Fibroblast of skin of left quadriceps (primary cell): ENCODE results near the gene RPL7A.
"Not testable (repeated sequence)": the region's sequence is repeated elsewhere in the genome, so short reads cannot be mapped to it uniquely, and the experiment has no call there.

ENCODE experiments used
- DNase-seq, 2 experiments: peaks; one replicate each; pipeline ENCODE4 v3.0.0-alpha.2; 2013; ENCODE audit warnings: low read depth in 2 of 2

RPL7A gene

DNA sequence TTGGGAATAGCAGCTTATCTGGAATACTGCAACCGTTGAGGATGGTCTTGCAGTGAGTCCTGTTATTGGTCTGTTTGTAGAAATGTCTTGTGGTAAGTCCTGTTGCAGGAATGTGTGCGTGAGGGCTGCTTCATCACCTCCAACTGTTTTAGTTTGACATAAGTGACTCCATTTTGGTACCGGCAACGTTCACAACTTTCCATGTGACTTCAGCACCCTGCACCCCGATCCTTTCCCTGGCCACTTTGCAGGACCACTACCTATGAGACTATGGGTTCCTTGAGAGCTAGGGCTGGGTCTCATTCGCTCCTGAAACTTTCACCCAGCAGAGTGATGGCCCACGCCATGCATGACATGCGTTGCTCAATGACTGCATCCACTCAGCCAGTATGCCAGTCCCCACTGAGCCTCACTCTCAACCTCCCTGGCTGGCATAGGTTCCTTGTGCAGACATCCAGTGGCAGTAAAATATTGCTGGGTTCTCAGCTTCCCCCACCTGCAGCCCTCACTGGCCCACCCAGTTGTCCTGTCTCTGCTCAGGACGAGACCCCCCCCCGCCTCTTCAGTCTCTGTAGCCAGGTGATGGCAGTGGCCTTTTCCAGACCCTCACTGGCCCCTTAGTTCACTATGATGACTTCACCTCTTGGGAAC, 20.1 kb upstream of the RPL7A start:
- no peak for DNase-seq

DNA sequence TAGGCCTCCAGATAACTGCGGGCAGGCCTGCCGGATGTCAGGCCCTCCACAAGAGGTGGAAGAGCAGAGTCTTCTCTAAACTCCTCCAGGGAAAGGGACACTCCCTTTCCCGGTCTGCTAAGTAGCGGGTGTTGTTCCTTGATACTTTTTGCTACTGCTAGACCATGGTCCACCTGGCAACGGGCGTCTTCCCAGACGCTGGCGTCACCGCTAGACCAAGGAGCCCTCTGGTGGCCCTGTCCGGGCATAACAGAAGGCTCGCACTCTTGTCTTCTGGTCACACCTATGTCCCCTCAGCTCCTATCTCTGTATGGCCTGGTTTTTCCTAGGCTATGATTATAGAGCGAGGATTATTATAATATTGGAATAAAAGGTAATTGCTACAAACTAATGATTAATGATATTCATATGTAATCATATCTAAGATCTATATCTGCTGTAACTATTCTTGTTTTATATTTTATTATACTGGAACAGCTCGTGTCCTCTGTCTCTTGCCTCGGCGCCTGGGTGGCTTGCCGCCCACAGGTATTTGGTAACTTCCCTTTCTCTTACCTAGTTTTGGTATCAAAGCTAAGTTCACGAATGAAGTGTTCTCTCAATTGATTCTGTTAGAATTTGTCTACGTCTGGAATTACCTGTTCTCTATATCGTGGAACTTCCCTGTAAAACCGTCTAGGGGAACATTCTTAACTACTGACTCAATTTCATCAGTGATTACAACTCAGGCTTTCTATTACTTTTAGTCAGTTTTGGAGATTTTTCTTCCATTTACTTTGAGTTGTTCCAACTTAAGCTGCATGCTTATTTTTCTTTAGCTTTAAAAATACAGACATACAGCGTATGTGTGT, 18.5 kb upstream of the RPL7A start:
- not testable (repeated sequence) for DNase-seq

DNA sequence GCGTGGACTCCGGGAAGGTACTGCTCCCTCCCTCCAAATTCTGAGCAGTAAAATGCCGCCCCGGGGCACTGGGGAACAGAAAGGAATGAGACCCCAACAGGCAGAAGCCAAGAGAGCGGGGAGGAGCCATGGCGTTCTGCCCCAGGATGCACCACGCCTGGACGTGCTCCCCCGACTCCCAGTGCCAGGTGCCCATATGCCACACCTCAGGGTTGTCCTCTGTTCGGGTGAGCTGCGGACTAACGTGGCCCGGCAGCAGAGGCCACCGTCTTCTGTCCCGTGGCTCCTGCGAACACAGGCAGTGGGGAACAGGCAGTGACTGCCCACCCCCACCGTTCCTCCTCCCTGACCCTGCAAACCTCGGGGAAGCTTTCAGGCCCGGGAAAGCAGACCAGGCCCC, 16.8 kb upstream of the RPL7A start:
- DNase-seq: no peak

DNA sequence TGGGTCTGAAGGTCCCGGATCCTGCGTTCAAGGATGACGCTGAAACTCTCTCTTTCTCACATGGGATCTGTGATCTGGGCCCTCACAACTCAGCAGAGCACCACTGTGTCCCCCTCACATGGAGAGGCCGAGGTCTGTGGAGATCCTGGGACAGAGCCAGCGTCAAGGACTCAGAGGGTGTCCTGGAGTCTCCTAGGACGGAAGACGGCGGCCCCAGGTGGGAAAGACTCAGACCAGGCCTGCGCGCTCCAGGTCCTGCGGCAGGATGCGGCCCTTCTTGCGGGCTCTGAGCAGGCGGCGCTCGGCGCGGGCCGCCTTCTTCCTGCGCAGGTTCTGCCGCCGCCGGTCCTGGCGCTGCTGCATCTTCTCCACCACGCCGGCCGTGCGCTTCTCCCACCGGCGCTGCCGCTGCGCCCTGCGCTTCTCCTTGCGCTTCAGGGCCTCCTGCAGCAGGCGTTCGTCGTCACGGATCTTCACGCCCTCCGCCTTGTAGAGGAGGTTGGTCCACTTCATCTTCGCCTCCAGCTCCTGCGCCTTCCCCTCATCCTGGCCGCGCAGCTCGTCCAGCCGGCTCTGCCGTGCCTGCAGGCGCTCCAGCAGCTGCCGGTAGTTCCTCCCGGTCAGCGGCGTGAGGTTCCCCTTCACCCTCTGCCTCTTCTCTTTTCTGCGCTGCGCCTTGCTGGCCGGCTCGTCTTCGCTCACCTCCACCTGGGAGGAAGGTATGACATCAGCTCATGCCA, 16.2 kb upstream of the RPL7A start:
- DNase-seq: no peak

DNA sequence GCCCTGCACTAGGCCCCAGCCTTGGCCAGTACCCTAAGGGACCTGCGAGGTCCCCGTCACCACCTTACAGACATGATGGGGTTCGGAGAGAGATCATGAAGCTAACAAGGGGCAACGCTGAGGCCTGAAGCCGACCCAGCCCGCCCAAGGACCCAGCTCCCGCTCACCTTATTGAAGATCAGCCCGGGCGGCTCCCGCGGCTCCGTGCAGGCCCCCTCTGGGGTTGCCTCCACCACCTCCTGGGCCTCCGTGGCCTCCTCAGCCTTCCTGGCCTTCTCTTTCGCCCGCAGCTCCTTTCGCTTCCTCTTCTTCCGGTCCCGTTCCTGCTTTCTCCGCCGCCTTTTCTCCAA, 15.7 kb upstream of the RPL7A start:
- DNase-seq: no peak

DNA sequence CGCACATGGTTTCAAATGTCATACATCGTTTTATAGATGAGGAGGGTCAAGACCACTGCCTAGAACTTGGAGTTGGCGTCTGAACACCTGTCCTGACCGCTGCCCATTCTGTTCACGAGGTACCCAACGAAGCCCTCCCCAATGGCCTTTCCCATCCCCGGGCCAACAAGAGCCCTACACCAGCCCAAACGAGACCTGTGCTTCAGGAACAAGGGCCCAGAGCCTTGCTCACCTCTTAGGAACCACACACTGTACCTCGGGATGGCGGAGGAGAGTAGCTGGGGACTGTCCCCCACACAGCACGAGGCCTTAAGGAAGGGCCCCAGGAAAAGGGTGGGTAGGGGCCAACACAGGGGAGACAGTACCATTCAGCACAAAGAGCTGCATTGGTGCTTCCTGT, 15.0 kb upstream of the RPL7A start:
- DNase-seq: no peak

DNA sequence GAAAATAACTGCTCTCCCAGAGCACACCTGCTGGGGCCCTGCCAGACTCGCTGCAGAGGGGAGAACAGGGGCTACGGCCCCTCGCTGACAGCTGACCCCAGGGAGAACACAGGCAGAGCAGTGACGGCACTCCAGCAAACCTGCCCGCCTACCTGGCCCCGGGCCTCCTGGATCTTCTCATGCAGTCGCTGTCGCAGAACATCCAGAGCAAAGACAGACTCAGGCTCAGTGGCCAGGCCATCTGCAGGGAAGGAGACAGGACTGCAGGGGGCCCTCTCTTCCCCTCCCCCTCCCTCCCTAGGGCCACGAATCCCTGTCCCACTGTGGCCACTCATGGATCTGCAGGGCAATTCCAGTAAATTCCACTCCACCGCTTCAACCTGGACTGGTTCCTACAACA, 14.5 kb upstream of the RPL7A start:
- no peak for DNase-seq

DNA sequence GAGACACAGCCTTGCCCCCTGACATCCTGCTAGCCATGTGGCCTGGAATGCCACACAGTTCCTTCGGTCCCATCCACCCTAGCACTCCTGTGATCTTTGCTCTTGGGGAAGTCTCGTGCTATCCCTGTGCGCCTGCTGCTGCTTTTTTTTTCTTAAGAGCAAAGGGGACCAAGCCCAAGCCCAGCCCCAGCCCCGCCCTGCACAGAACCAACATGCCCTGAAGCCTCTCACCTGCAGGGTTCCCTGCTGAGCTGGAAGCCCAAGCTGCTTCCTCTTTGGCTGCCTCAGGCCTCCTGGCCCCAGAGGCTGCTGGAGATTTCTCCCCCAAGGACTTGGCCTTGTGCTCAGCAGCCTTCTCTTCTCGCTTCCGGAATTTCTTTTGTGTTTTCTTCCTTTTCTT, 13.9 kb upstream of the RPL7A start:
- DNase-seq: no peak

DNA sequence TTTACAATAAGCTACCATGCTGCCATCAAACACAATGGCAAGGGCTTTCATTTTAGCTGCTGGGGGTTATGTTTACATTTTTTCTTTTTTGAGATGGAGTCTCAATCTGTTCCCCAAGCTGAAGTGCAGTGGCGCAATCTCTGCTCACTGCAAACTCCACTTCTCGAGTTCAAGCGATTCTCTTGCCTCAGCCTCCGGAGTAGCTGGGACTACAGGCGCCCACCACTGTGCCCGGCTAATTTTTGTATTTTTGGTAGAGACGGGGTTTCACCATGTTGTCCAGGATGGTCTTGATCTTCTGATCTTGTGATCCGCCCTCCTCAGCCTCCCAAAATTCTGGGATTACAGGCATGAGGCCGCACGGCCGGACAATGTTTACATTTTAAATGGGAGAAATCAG, 13.1 kb upstream of the RPL7A start:
- DNase-seq: not testable (repeated sequence)

DNA sequence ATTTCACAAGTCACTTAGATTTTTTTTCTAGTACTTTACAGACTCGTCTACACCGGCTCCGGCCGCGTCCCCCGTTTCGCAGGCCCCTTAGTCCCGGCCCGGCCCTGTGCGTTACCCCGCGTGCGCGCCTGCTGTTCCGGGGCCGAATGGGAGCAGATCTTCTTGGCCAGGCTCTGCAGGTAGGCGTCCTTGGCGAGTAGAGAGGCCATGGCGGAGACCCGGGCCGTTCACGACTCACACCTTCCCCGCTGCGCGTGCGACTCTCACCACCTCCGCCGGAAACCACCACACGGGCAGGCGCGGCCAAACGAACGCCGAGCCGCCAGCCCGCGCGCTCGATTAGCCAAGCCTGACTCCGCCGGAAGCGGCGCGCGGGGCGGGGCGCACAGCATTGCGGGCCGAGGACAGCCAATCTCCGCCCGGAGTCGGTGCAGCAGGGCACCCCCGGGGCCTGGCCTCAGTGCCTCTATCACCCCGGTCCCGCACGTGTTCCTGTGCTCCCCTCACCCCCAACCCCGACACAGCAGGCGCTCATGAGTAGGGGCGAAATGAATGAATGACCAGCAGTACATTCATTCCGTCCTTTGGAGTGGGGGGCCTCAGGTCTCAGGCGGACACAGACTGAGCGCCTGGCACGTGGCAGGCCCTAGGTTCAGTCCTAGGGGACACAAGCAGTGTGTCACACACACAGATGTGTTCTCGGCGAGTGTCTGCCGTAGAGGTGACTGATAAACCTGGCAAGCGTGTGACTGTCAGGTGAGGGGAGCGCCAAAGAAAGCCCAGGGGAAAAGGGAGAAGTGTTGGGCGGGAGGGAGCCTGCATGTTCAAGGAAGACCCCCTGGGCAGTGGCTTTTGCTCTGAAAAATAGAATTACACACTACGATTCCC, 11.8 kb upstream of the RPL7A start, which contains the start of gene SURF6:
Gene SURF6, minus strand, starts transcription at position 265 of the 888 bp plus-strand sequence. Its CDS starts 56 bp downstream, at position 209.
- DNase-seq: peak; percentile 71

DNA sequence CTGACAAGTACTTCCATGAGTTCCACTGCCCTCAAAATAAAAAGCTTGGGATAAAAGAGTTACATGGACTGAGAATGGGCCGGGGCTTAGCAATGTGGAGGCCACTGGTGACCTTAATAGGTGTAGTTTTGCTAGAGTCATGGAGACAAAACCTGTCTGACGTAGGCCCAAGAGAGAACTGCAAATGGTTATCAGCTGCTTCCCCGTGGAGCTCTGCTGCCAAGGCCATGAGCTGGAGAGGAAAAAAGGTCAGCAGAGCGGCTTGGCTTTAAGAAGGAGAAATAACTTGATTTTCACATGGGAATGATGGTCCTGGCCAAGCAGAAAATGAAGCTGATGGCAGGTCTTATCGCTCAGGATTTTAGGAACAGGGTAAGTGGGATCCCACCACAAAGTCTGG, 8.4 kb upstream of the RPL7A start:
- DNase-seq: no peak

DNA sequence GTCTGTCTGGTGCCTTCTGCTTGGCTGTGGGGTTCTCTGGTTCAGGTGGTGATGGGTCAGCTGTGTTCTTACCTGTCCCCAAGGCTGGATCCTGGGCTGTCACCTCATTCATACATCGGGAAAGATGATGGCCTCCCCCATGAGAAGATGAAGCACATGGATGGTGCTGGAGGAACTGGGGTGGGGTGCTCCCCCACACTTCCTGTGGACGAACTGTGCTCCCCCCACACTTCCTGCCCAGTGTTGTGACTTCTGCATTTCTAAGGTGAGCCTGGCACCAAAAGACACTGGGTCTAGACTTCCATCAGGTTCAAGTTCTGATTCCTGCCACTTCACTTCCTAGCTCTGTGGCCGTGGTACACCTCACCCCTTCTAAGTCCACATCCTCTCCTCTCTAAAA, 7.8 kb upstream of the RPL7A start:
- no peak for DNase-seq

DNA sequence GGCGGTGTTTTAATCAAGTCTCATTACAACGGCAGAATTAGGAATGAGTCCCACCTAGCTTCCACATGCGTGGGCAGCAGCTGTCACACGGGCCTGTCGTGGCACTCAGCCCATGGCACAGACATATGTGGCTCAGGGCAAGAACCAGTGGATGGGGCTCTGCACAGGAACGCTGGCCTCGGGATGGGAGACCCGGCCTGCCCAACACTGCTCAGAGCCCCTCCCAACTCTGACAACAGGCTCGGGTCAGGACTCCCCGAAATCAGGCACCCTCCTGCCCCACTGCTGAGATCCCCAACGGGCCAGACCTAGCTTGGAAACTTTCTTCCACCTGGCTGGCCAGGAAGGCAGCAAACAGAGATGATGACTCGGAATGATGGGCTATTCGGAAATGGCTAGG, 7.1 kb upstream of the RPL7A start:
- no peak for DNase-seq

DNA sequence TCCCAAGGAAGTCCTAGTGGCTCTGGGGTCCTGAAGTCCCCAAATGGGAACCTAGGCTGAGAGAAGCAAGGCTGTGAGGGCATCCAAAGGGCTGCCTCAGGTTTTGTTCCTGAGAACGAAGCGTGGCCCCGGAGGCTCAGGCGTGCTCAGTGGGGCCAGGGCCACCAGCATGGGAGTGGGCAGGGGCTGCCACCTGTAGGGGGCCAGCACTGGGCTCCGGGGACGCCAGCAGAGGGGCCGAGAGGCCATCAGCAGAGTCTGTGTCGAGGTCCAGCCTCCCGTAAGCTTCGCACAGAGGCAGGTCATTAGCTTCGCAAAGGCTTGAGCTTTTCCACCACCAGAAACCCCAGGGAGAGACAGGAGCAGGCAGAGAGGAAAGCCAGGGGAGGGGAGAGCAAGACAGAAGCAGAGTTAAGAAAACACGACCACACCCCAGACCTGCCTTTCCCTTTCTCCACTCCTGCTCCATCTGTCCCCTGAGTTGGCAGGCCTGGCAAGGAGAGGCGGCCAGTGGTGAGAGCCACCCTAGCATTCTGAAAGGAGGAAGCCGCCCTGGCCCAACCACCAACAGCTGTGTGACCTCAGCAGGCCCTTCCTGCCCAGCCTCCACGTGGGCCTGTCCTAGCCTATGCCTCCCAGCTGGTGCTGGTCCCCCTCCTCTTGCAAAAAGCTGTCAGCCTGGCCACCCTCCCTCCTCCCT, 6.5 kb upstream of the RPL7A start:
- DNase-seq: no peak

DNA sequence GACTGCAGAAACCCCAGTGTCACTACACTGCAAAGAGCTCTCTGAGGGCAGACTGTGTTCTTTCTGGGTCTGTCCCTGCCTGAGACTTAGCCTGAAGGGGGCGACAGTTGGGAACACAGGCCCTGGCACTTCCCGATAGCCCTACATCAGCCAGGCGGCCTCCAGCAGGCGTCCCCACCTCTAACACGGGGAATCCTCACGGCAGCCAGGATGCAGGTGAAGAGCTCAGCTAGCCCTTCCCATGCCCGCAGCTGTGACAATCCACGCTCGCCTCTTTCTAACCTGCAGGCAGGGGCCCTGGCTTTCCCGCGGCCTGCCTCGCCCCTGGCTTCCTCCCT, 6.0 kb upstream of the RPL7A start:
- DNase-seq: no peak

DNA sequence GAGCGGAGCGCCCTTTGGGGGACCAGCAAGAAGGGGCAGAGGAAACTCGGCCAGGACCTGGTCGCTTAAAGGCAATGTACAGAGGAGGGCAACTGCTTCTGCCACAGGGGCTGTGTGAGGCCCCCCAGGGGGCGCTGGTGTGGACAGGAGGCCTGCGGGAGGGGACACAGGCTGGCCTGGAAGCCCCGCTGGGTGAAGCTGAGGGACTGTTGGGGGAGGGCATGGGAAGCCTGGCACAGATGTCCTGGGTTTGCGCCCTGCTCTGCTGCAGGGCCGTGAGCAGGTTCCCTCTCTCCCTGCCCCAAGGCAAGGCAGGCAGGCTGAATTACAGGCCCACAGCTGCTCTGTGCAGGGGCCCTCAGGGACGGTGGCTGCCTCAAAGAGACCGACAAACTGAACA, 5.4 kb upstream of the RPL7A start:
- DNase-seq: no peak

DNA sequence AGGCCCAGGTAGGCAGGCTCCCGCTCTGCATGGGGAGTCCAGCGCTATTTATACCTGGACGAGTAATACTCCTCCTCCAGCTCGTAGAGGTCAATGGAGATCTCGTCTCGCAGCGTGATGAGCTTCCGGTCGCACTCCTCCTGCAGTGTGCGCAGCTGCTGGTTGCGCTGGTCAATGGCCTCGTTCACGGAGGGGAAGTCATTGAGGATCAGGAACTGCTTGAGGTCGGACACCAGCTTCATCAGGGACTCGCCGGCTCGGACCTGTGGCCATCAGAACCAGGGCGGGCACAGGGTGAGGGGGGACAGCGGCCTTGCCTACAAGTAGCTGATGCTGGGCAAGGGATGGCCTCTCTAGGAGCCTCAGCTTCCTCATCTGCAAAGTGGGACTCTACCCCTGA, 3.9 kb upstream of the RPL7A start:
- no peak for DNase-seq

DNA sequence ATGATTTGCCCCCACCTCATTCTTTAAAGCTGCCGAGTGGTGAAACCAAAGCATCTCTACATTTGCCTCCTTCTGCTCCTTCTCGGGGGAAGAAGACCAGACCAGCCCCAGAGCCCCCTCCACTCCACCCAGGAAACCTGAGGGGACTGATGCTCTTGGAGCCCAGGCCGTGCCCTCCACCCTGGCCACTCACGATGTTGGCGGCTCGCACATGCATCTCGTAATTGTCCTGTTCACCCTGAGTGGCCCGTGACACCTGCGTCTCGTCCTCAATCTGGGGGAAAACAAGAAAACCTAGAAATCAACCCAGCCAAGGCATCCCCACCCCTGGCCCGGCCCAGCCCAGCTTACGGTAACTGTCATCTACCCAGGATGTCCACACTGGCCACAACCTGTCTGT, 3.0 kb upstream of the RPL7A start:
- DNase-seq: no peak

DNA sequence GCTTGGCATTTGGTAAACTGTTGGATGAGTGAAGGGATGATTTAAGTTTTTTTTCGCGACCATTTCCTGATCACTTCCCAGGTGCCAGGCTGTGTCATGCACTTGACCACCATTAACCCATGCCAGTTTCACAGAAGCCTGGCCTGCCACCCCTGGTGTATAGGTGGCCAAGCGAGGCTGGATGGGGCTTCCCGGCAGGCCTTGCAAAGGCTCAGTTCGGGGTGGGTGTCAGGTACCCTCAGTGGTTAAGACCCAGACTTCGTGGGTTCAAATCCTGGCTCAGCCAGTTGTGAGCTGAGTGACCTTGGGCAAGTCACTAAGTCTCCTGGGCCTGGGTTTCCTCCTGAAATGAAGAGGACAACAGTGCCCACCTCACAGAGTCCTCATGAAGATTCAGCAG, 2.4 kb upstream of the RPL7A start:
- no peak for DNase-seq

DNA sequence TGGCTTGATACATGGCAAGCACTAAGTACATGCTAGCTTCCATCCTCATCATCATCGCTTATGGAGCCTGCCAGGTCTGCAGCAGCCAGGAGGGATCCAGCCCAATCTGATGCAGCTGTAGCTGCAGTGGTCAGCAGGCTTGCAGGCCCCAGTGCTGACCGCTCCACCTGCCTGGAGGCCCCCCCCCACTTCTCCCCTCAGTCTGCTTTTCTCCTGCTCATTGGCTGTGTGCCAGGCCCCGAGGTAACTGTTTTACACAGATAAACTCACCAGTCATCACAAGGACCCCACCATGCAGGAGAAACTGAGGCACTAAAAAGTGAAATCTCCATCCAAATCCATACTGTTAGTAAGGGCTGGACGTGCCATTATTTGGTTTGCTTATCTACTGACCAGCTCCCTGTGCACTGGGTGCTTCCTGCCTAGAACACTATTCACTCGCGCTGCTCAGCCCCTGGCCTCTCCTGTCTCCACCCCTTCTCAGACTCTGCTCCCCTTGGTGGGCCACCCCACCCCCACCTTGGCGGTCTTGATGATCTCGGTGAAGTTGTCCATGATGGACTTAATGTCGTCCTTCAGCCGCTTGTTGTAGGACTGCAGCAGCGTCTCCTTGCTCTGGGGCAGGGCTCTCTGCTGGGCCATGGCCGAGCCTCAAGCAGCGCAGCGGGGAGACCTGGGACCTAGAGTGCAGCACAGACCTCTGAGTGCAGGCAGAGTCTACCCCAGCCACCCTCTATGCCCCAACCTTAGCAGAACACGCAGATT, 1.8 kb upstream of the RPL7A start:
- DNase-seq: no peak
